Endothelial cell (in vitro differentiated cells): ENCODE results near the gene NSUN6. TPM values are rescaled to one million over a fixed set of nuclear protein-coding genes. Genes with fewer than 3 reads are reported as not detected.

Experiments used
- DNase-seq: peaks from one replicate; pipeline ENCODE4 v3.0.0; 2021; ENCODE audit warnings: low spot score
- H3K27ac Mint-ChIP-seq: one replicate; pipeline ENCODE4 v1.8.0; 2021; ENCODE audit warnings: mixed read lengths, inconsistent platforms; ENCODE audit not compliant: unreplicated experiment
- H3K27me3 Mint-ChIP-seq: one replicate; pipeline ENCODE4 v1.8.0; 2021; ENCODE audit warnings: mild to moderate bottlenecking, moderate library complexity, mixed read lengths, inconsistent platforms; ENCODE audit not compliant: unreplicated experiment
- H3K36me3 Mint-ChIP-seq: one replicate; pipeline ENCODE4 v1.8.0; 2021; ENCODE audit warnings: mild to moderate bottlenecking, low read depth, mixed read lengths, inconsistent platforms; ENCODE audit not compliant: unreplicated experiment
- H3K4me1 Mint-ChIP-seq: one replicate; pipeline ENCODE4 v1.8.0; 2021; ENCODE audit warnings: mild to moderate bottlenecking, mixed read lengths, inconsistent platforms; ENCODE audit not compliant: unreplicated experiment
- H3K4me3 Mint-ChIP-seq: one replicate; pipeline ENCODE4 v1.8.0; 2021; ENCODE audit warnings: mild to moderate bottlenecking, mixed read lengths, inconsistent platforms; ENCODE audit not compliant: unreplicated experiment
- H3K9me3 Mint-ChIP-seq: one replicate; pipeline ENCODE4 v1.8.0; 2021; ENCODE audit warnings: mixed read lengths, inconsistent platforms; ENCODE audit not compliant: unreplicated experiment
- total RNA-seq: library from RNA; stranded (reverse); fragmentation: NEBNext Ultra II Directional; extraction: Animal tissue kit (Norgen Biotek cat#: 25700); gene quantifications from one replicate; pipeline ENCODE4 v1.2.1, GENCODE V29; 2021; ENCODE audit not compliant: unreplicated experiment
- TF ChIP-seq, protein P1 (sequence below): fragments of 200-600 bp; sonication (generic); IDR thresholded peaks from one replicate; pipeline ENCODE4 v1.5.0; 2021; ENCODE audit warnings: antibody characterized with exemption; ENCODE audit not compliant: unreplicated experiment

Gene NSUN6
- total RNA-seq, 1 donor from 2014 or later = 11.6 TPM

DNA sequence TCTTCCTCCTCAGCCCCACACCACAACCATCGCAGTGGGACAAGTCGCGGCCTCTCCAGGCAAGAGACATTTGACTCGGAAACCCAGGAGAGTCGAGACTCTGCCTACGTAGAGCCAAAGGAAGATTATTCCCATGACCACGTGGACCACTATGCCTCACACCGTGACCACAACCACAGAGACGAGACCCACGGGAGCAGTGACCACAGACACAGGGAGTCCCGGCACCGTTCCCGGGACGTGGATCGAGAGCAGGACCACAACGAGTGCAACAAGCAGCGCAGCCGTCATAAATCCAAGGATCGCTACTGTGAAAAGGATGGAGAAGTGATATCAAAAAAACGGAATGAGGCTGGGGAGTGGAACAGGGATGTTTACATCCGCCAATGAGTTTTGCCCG lies 112.1 kb downstream of the NSUN6 start:
- H3K27me3 Mint-ChIP-seq = no peaks in the 10 kb centered on the region
- H3K4me1 Mint-ChIP-seq = no peaks in the 10 kb centered on the region
- TF ChIP-seq, protein P1, sequence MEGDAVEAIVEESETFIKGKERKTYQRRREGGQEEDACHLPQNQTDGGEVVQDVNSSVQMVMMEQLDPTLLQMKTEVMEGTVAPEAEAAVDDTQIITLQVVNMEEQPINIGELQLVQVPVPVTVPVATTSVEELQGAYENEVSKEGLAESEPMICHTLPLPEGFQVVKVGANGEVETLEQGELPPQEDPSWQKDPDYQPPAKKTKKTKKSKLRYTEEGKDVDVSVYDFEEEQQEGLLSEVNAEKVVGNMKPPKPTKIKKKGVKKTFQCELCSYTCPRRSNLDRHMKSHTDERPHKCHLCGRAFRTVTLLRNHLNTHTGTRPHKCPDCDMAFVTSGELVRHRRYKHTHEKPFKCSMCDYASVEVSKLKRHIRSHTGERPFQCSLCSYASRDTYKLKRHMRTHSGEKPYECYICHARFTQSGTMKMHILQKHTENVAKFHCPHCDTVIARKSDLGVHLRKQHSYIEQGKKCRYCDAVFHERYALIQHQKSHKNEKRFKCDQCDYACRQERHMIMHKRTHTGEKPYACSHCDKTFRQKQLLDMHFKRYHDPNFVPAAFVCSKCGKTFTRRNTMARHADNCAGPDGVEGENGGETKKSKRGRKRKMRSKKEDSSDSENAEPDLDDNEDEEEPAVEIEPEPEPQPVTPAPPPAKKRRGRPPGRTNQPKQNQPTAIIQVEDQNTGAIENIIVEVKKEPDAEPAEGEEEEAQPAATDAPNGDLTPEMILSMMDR = no peak
- no peaks in the 10 kb centered on the region for H3K9me3 Mint-ChIP-seq
- no peak overlapping the region for H3K27ac Mint-ChIP-seq
- no peak for DNase-seq
- peaks cover 4% of the 10 kb centered on the region for H3K36me3 Mint-ChIP-seq
- no peak overlapping the region for H3K4me3 Mint-ChIP-seq

DNA sequence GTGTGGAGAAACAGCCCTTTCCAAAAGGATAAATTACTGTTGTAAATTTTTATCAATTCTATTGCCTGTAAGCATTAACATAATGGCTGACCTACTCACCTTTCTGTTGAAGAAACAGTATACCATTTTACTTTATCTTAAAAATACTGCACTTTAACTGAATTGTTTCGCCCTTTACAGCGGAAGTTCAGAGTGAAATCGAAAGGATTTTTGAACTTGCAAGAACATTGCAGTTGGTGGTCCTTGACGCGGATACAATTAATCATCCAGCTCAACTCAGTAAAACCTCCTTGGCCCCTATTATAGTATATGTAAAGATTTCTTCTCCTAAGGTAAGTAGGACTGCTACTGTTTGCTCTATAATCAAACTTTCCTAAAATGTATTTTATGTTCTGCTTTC lies 117.5 kb downstream of the NSUN6 start:
- TF ChIP-seq, protein P1 = no peak
- no peaks in the 10 kb centered on the region for H3K9me3 Mint-ChIP-seq
- H3K27me3 Mint-ChIP-seq = no peaks in the 10 kb centered on the region
- H3K36me3 Mint-ChIP-seq = peaks cover 7% of the 10 kb centered on the region
- no peak for DNase-seq
- no peaks in the 10 kb centered on the region for H3K4me1 Mint-ChIP-seq
- no peak overlapping the region for H3K4me3 Mint-ChIP-seq
- H3K27ac Mint-ChIP-seq = no peak overlapping the region

DNA sequence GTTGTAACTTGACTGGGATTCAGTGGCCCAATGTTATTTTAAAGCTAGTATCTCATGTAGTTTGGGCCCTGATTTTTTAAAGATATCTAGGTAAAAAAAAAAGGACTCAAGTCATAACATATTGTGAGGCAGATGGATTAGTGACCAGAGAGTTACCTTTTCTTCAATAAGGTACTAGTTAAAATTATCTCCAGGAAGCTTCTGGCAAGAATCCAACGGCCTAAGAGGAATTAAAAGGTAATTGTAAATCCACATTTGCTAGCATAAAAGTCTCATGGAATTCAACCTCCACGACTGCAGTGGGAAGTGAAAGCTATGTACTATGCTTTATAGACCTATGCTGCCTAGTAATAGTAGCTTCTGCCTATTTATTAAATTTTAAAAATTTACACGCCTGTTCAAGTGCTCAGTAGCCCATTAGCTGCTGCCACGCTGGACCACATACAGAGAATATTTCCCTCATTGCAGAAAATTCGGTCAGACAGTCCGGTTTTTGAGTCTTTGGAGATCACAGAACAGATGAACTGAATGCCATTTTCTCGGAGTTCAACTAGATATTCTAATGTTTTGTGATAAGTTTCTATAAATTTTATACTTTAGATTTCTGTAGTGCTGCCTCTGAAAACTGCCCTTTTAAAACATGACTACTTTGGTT lies 118.4 kb downstream of the NSUN6 start:
- Mint-ChIP-seq H3K36me3 (peaks cover 7% of the 10 kb centered on the region), H3K9me3 (no peaks in the 10 kb centered on the region), H3K4me1 (no peaks in the 10 kb centered on the region), H3K27ac (no peak overlapping the region), H3K27me3 (no peaks in the 10 kb centered on the region), H3K4me3 (no peak overlapping the region)
- no peak for DNase-seq
- TF ChIP-seq, protein P1 = no peak

DNA sequence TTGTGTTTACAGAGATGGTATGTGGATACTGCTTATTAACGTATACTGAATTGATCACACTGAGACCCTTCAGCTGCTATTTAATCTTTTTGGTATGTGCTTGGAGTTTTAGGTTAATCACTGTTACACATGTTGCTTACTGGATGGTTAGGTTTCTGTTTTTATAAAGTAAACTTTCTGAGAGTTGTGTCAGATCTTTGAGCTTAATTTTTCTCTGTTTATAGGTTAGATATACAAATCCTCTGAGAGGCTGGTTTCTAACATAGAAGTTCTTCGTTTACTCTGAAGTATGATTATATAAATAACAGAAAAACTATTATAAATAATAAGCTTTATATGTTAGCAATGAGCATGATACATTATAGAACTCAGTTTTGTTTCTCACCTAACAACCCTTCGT lies 123.1 kb downstream of the NSUN6 start:
- no peak overlapping the region for H3K4me3 Mint-ChIP-seq
- TF ChIP-seq, protein P1 = no peak
- no peaks in the 10 kb centered on the region for H3K4me1 Mint-ChIP-seq
- H3K9me3 Mint-ChIP-seq = no peaks in the 10 kb centered on the region
- DNase-seq = no peak
- no peaks in the 10 kb centered on the region for H3K27me3 Mint-ChIP-seq
- peaks cover 7% of the 10 kb centered on the region for H3K36me3 Mint-ChIP-seq
- no peak overlapping the region for H3K27ac Mint-ChIP-seq

DNA sequence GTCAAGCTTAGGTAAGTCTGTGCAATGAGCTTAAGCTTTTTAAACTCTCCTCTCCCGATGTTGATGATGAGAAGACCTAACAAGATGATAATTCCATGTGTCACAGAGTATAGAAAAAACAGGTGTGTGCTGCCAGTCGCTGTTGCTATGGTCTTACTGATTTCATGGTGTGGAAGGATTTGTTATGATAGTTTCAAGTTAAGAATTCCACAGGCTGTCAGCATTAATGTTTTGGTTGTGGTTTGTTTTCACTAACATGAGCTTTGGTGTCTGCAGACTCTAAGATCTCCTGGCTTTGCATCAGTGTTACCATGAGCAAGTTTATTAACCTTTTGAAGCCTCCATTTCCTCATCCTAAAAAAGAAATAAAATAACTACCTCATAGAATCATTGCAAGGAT lies 123.7 kb downstream of the NSUN6 start:
- Mint-ChIP-seq H3K36me3 (peaks cover 7% of the 10 kb centered on the region), H3K4me1 (no peaks in the 10 kb centered on the region), H3K4me3 (no peak overlapping the region), H3K27ac (no peak overlapping the region), H3K27me3 (no peaks in the 10 kb centered on the region), H3K9me3 (no peaks in the 10 kb centered on the region)
- no peak for DNase-seq
- TF ChIP-seq, protein P1 = no peak
